Cardiac fibroblast (primary cell): ENCODE data around the gene KCND1.

ENCODE experiments used
- DNase-seq, 2 donors: peaks; one replicate each; pipeline versions ENCODE4 v3.0.0 to v3.0.0-alpha.2; 2010; ENCODE audit warnings: low read depth in 2 of 2
- H3K4me3 ChIP-seq, 2 donors: replicated peaks in 1 of 2; 1 replicate in 1 of 2; 2 replicates in 1 of 2; pipeline ENCODE4 v1.5.1; 2011; ENCODE audit warnings: low read depth in 2 of 2, low read length in 2 of 2, mild to moderate bottlenecking in 2 of 2, moderate library complexity in 1 of 2
- CTCF ChIP-seq: IDR thresholded peaks from one replicate; pipeline ENCODE4 v1.5.1; 2011; ENCODE audit warnings: low read depth, mild to moderate bottlenecking, low read length, inconsistent platforms

The KCND1 gene

GRCh38 chrX:48919947-48920717 lies 51.5 kb downstream of the KCND1 start:
- DNase-seq = no peak
- H3K4me3 ChIP-seq = no peak overlapping the region

DNA sequence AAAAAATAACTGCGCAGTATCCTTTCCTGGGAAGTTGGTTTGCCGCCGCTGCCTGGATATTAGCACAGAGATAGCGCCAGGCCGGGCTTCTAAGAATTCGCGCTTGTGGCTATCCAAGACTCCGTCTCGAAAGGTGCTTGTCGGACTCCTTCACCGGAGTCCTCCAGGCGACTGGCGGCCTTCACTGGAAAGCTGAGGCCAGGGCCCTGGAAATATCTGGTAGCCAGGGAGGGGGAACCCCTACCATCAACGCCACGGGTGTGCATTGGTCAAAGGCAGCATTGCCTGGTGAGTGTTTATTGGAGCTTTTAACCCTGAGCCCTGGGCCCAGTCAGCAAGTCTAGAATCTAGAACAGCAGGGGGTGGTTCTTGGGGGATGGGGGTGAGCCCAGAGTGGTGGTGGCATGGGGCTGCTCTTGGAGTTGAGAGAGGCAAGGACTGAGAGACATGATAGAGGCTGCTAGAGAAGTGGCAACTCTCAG lies 52.2 kb downstream of the KCND1 start:
- peak overlapping the region in 1 of 2 donors; percentile 5 for H3K4me3 ChIP-seq
- DNase-seq = peak in 1 of 2 donors; percentile 8
- TF ChIP-seq CTCF = no peak

More at GRCh38 chrX:48919947-48920717, 51.5 kb downstream of the KCND1 start:
- no peak for TF ChIP-seq CTCF

DNA sequence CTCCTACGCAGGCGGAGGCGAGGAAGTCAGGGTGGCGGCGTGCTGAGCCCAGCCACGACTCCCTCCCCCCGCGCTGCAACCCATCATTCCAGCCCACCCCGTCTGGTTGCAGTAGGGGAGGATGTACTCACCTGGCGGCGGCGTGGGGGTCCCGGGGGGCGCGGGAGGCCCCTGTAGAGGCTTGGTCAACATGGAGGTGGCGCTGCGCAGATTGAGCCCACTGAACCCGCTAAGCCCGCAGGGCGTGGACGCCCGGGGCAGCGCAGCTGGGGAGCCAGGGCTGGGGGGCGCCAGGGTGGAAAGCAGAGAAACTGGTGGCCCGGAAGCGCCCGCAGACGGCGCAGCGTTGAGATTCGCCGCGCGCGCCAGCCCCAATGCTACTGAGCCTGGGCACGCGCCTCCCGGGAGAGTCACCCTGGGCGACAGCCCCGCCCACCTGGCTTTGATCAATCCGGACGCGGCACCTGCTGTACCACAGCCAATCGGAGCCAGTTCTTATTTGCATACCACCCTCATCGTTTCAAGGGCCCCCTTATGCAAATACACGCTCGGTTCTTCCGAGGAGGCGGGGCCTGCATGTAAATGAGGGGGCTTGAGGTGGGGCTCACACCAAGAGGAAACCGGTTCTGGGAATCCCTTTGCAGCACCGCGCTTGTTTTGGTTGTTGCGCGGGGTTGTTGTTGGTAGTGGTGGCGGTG lies 52.9 kb downstream of the KCND1 start, which contains the start of gene PIM2:
Gene PIM2 (minus strand): TSS at position 382 of the 698 bp plus-strand sequence. CDS start 190 bp downstream, at position 192.
- H3K4me3 ChIP-seq = peak within 1 kb of the TSS; percentile 55 to 61
- TF ChIP-seq CTCF = no peak
- peak; percentile 70 to 85 for DNase-seq

DNA sequence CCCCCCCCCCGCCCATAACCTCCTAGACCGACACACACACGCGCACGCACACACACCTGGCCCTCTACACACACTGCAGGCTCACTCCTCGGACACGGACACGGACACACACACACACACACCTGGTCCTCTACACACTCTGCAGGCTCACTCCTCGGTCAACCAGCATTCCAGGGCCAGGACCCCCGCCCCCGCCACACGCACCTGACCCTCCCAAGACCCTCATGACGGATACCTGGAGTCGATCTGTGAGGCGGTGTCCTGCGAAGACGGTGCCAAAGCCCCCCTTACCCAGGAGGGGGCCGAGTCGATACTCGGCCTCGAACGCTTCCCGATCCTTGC lies 53.4 kb downstream of the KCND1 start:
- TF ChIP-seq CTCF = no peak
- no peak for DNase-seq
- peak overlapping the region; percentile 55 to 61 for H3K4me3 ChIP-seq

- peak; percentile 88 for TF ChIP-seq CTCF
- DNase-seq = peak; percentile 91
- H3K4me3 ChIP-seq = peak overlapping the region in 1 of 2 donors; percentile 55
These were observed 54.3 kb downstream of the KCND1 start for GRCh38 chrX:48917139-48918001.
